WTC11 (cell line): ENCODE results near the gene CEP350.

ENCODE experiments used
- ATF6 ChIP-seq: sonication (generic); formaldehyde crosslinking; IDR thresholded peaks from 2 replicates; pipeline ENCODE4 v1.8.1; 2023; ENCODE audit warnings: mild to moderate bottlenecking, missing genetic modification reagents
- CREM ChIP-seq: sonication (generic); formaldehyde crosslinking; IDR thresholded peaks from 2 replicates; pipeline ENCODE4 v1.8.1; 2022; ENCODE audit warnings: mild to moderate bottlenecking, missing genetic modification reagents, moderate library complexity
- CTCF ChIP-seq: fragments of 200-600 bp; IDR thresholded peaks from 2 replicates; pipeline ENCODE4 v1.8.0; 2022; ENCODE audit warnings: antibody characterized with exemption
- E2F4 ChIP-seq: sonication (generic); formaldehyde crosslinking; IDR thresholded peaks from 2 replicates; pipeline ENCODE4 v1.8.1; 2022; ENCODE audit warnings: low read depth, mild to moderate bottlenecking, moderate library complexity, missing genetic modification reagents, borderline replicate concordance
- FOXJ3 ChIP-seq: sonication (generic); formaldehyde crosslinking; IDR thresholded peaks from 2 replicates; pipeline ENCODE4 v1.9.0; 2021; ENCODE audit warnings: missing genetic modification reagents, mild to moderate bottlenecking, borderline replicate concordance
- FOXP1 ChIP-seq: sonication (generic); formaldehyde crosslinking; IDR thresholded peaks from 2 replicates; pipeline ENCODE4 v1.8.0; 2022; ENCODE audit warnings: missing genetic modification reagents, mild to moderate bottlenecking, moderate library complexity, borderline replicate concordance
- MAX ChIP-seq: sonication (generic); formaldehyde crosslinking; IDR thresholded peaks from 2 replicates; pipeline ENCODE4 v1.8.0; 2022; ENCODE audit warnings: mild to moderate bottlenecking, missing genetic modification reagents
- NFYB ChIP-seq: sonication (generic); formaldehyde crosslinking; conservative IDR thresholded peaks from 2 replicates; pipeline ENCODE4 v1.8.0; 2022; ENCODE audit warnings: low read depth, missing genetic modification reagents
- USF1 ChIP-seq: sonication (generic); formaldehyde crosslinking; IDR thresholded peaks from 2 replicates; pipeline ENCODE4 v1.8.0; 2022; ENCODE audit warnings: mild to moderate bottlenecking, missing genetic modification reagents
- USF2 ChIP-seq: sonication (generic); formaldehyde crosslinking; IDR thresholded peaks from 2 replicates; pipeline ENCODE4 v1.8.1; 2023; ENCODE audit warnings: mild to moderate bottlenecking, missing genetic modification reagents, moderate library complexity

GRCh38 chr1:180101411-180101810, 146.8 kb downstream of the CEP350 start:
- TF ChIP-seq MAX (CRISPR knock-in tag): no peak
- TF ChIP-seq CTCF: no peak
- TF ChIP-seq NFYB: no peak
- no peak for TF ChIP-seq USF2
- TF ChIP-seq CREM: no peak
- TF ChIP-seq FOXP1 (CRISPR knock-in tag): no peak
- no peak for TF ChIP-seq FOXJ3 (CRISPR knock-in tag)
- no peak for TF ChIP-seq ATF6 (CRISPR knock-in tag)
- TF ChIP-seq E2F4: no peak
- no peak for TF ChIP-seq USF1
